NCI-H446 (cell line): ENCODE measurements around the gene GMPPA.

Experiments used
- DNase-seq, 2 experiments: peaks; one replicate each; lab custom pipeline; 2025; lab: John Stamatoyannopoulos, UW

The GMPPA gene

GRCh38 chr2:219468410-219469185 is 30.1 kb upstream of the GMPPA start:
- no peak for DNase-seq

GRCh38 chr2:219469186-219469724 is 29.4 kb upstream of the GMPPA start:
- DNase-seq = no peak

- DNase-seq = no peak
Measured at GRCh38 chr2:219470429-219470828, 28.3 kb upstream of the GMPPA start.

GRCh38 chr2:219471476-219472371 is 27.0 kb upstream of the GMPPA start:
- DNase-seq = no peak

- DNase-seq = no peak
Measured at GRCh38 chr2:219472629-219473187, 26.0 kb upstream of the GMPPA start.

GRCh38 chr2:219473511-219473910 is 25.2 kb upstream of the GMPPA start:
- DNase-seq = no peak

GRCh38 chr2:219474285-219475060 is 24.2 kb upstream of the GMPPA start:
- no peak for DNase-seq

- DNase-seq = no peak
Measured at GRCh38 chr2:219475278-219475677, 23.4 kb upstream of the GMPPA start.

- DNase-seq = peak in 1 of 2 experiments; percentile 46
Measured at GRCh38 chr2:219475697-219476651, 22.7 kb upstream of the GMPPA start.

GRCh38 chr2:219476652-219477151 is 22.0 kb upstream of the GMPPA start:
- DNase-seq = no peak

- DNase-seq = no peak
Measured at GRCh38 chr2:219477179-219477578, 21.5 kb upstream of the GMPPA start.

- no peak for DNase-seq
Measured at GRCh38 chr2:219477815-219478214, 20.9 kb upstream of the GMPPA start.

GRCh38 chr2:219478916-219479315 is 19.8 kb upstream of the GMPPA start:
- no peak for DNase-seq

- no peak for DNase-seq
Measured at GRCh38 chr2:219480004-219480403, 18.7 kb upstream of the GMPPA start.

- DNase-seq = no peak
Measured at GRCh38 chr2:219482674-219483405, 15.9 kb upstream of the GMPPA start.

GRCh38 chr2:219483451-219484342 is 15.0 kb upstream of the GMPPA start:
- DNase-seq = no peak

GRCh38 chr2:219484343-219485200 is 14.1 kb upstream of the GMPPA start:
- DNase-seq = no peak

- no peak for DNase-seq
Measured at GRCh38 chr2:219485201-219485580, 13.5 kb upstream of the GMPPA start.
